Neural progenitor cell (in vitro differentiated cells): ENCODE results near the gene OR56A3. TPM values are rescaled to one million over a fixed set of nuclear protein-coding genes. Genes with fewer than 3 reads are reported as not detected.

Experiments
- DNase-seq: peaks from one replicate; pipeline ENCODE4 v3.0.0-alpha.2; 2016; ENCODE audit warnings: low spot score
- H2AFZ ChIP-seq: fragments of 200-600 bp; sonication (generic); replicated peaks from 2 replicates; pipeline ENCODE4 v1.6.1; 2016; ENCODE audit warnings: antibody characterized with exemption
- H3F3A ChIP-seq: fragments of 200-600 bp; sonication (generic); 2 replicates; pipeline ENCODE4 v1.6.1; 2016; ENCODE audit warnings: antibody characterized with exemption, low read depth
- H3K27ac ChIP-seq: fragments of 200-600 bp; sonication (generic); 2 replicates; pipeline ENCODE4 v1.5.1; 2016; ENCODE audit warnings: mild to moderate bottlenecking
- H3K27me3 ChIP-seq: fragments of 200-600 bp; sonication (generic); 2 replicates; pipeline ENCODE4 v1.6.1; 2016; ENCODE audit warnings: mild to moderate bottlenecking, moderate library complexity
- H3K36me3 ChIP-seq: fragments of 200-600 bp; sonication (generic); 2 replicates; pipeline ENCODE4 v1.5.1; 2016
- H3K4me1 ChIP-seq: fragments of 200-600 bp; sonication (generic); 2 replicates; pipeline ENCODE4 v1.6.1; 2016; ENCODE audit warnings: mixed run types
- H3K4me2 ChIP-seq: fragments of 200-600 bp; sonication (generic); 2 replicates; pipeline ENCODE4 v1.6.1; 2016
- H3K4me3 ChIP-seq: fragments of 200-600 bp; sonication (generic); 2 replicates; pipeline ENCODE4 v1.5.1; 2016
- H3K79me2 ChIP-seq: fragments of 200-600 bp; sonication (generic); 2 replicates; pipeline ENCODE4 v1.6.1; 2016; ENCODE audit warnings: low read depth
- H3K9ac ChIP-seq: fragments of 200-600 bp; sonication (generic); 2 replicates; pipeline ENCODE4 v1.6.1; 2016
- H3K9me3 ChIP-seq: fragments of 200-600 bp; sonication (generic); 2 replicates; pipeline ENCODE4 v1.5.1; 2016; ENCODE audit warnings: low read depth
- H4K20me1 ChIP-seq: fragments of 200-600 bp; sonication (generic); 2 replicates; pipeline ENCODE4 v1.6.1; 2016; ENCODE audit warnings: low read depth
- H3K27ac Mint-ChIP-seq: 3 replicates; pipeline ENCODE4 v1.8.0; 2021; ENCODE audit warnings: mixed read lengths
- H3K27me3 Mint-ChIP-seq: 2 replicates; pipeline ENCODE4 v1.8.0; 2022; ENCODE audit warnings: low read depth, mild to moderate bottlenecking, inconsistent platforms, moderate library complexity, mixed read lengths; ENCODE audit not compliant: insufficient read depth
- H3K36me3 Mint-ChIP-seq: 3 replicates; pipeline ENCODE4 v1.8.0; 2021; ENCODE audit warnings: mixed read lengths
- H3K4me1 Mint-ChIP-seq: 3 replicates; pipeline ENCODE4 v1.8.0; 2021; ENCODE audit warnings: mixed read lengths
- H3K4me3 Mint-ChIP-seq: 3 replicates; pipeline ENCODE4 v1.8.0; 2021; ENCODE audit warnings: mild to moderate bottlenecking, moderate library complexity, mixed read lengths
- H3K9me3 Mint-ChIP-seq: 3 replicates; pipeline ENCODE4 v1.8.0; 2020; ENCODE audit warnings: mixed read lengths
- EZH2 ChIP-seq: fragments of 200-600 bp; sonication (generic); IDR thresholded peaks from 2 replicates; pipeline ENCODE4 v1.6.1; 2017; ENCODE audit warnings: antibody characterized with exemption, mild to moderate bottlenecking, moderate library complexity
- EZH2phosphoT487 ChIP-seq: fragments of 200-600 bp; sonication (generic); IDR thresholded peaks from 2 replicates; pipeline ENCODE4 v1.6.1; 2017; ENCODE audit warnings: antibody characterized with exemption
- total RNA-seq: library from RNA; depleted of rRNA; stranded (reverse); fragments of >200 nt; gene quantifications from 2 replicates; pipeline ENCODE4 v1.2.3, GENCODE V29; 2015; ENCODE audit warnings: low replicate concordance
- TF ChIP-seq, protein P1 (sequence below): fragments of 200-600 bp; sonication (generic); IDR thresholded peaks from 2 replicates; pipeline ENCODE4 v1.5.1; 2017; ENCODE audit warnings: antibody characterized with exemption, mild to moderate bottlenecking

Gene OR56A3
- total RNA-seq, 1 donor from 2014 or later: not detected

DNA sequence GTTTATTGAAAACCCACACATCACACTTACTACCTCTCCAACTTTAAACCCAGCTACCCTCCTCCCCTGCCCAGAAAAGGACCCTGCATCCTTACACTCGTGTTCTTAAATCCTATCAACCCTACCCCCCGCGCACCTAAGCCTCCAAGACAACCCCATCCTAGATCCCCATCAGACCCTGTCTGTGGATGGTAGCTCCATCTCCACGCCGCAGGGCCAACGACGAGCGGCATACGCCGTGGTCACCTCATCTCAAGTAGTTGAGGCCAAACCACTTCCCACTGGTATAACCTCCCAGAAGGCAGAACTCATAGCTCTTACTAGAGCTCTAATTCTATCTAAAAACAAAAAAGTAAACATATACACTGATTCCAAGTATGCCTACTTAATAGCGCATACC is 9.4 kb upstream of the OR56A3 start:
- no peak overlapping the region for H3K4me3 Mint-ChIP-seq
- no peak overlapping the region for H3K27ac ChIP-seq
- no peaks in the 10 kb centered on the region for H4K20me1 ChIP-seq
- no peak overlapping the region for H2AFZ ChIP-seq
- H3K4me1 Mint-ChIP-seq: no peaks in the 10 kb centered on the region
- no peaks in the 10 kb centered on the region for H3F3A ChIP-seq
- no peak overlapping the region for H3K9ac ChIP-seq
- no peaks in the 10 kb centered on the region for H3K4me1 ChIP-seq
- peaks cover 11% of the 10 kb centered on the region for H3K27me3 Mint-ChIP-seq
- TF ChIP-seq, protein P1, sequence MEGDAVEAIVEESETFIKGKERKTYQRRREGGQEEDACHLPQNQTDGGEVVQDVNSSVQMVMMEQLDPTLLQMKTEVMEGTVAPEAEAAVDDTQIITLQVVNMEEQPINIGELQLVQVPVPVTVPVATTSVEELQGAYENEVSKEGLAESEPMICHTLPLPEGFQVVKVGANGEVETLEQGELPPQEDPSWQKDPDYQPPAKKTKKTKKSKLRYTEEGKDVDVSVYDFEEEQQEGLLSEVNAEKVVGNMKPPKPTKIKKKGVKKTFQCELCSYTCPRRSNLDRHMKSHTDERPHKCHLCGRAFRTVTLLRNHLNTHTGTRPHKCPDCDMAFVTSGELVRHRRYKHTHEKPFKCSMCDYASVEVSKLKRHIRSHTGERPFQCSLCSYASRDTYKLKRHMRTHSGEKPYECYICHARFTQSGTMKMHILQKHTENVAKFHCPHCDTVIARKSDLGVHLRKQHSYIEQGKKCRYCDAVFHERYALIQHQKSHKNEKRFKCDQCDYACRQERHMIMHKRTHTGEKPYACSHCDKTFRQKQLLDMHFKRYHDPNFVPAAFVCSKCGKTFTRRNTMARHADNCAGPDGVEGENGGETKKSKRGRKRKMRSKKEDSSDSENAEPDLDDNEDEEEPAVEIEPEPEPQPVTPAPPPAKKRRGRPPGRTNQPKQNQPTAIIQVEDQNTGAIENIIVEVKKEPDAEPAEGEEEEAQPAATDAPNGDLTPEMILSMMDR: no peak
- no peaks in the 10 kb centered on the region for H3K9me3 ChIP-seq
- H3K36me3 ChIP-seq: no peaks in the 10 kb centered on the region
- H3K27me3 ChIP-seq: no peaks in the 10 kb centered on the region
- no peak overlapping the region for H3K27ac Mint-ChIP-seq
- DNase-seq: no peak
- peaks cover 35% of the 10 kb centered on the region for H3K9me3 Mint-ChIP-seq
- no peak overlapping the region for H3K4me3 ChIP-seq
- H3K4me2 ChIP-seq: no peak overlapping the region
- no peaks in the 10 kb centered on the region for H3K79me2 ChIP-seq
- H3K36me3 Mint-ChIP-seq: peaks cover 2% of the 10 kb centered on the region

DNA sequence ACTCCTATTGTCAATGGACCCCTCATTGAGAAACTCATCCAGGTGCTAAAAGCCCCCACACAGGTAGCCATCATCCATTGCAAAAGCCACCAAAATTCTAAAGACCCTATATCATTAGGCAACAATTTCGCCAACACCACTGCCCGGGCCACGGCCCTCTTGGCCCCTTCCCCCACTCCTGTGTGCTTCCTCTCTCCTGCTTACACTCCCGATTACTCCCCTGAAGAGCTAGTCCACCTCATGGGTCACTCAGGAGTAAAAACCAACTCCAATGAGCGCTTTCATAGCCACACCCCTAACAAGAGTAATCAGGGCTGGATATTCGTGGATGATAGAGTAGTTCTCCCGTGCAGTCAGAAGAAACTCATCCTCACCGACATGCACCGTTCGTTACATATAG is 8.9 kb upstream of the OR56A3 start:
- H4K20me1 ChIP-seq: no peaks in the 10 kb centered on the region
- H3K9ac ChIP-seq: no peak overlapping the region
- no peaks in the 10 kb centered on the region for H3K79me2 ChIP-seq
- no peaks in the 10 kb centered on the region for H3K4me1 ChIP-seq
- no peaks in the 10 kb centered on the region for H3K27me3 ChIP-seq
- no peak overlapping the region for H3K4me3 ChIP-seq
- TF ChIP-seq, protein P1: no peak
- TF ChIP-seq EZH2phosphoT487: no peak
- no peak for TF ChIP-seq EZH2
- no peak overlapping the region for H2AFZ ChIP-seq
- no peaks in the 10 kb centered on the region for H3K36me3 ChIP-seq
- no peak overlapping the region for H3K27ac Mint-ChIP-seq
- H3F3A ChIP-seq: no peaks in the 10 kb centered on the region
- no peak overlapping the region for H3K27ac ChIP-seq
- H3K9me3 ChIP-seq: no peaks in the 10 kb centered on the region
- H3K4me2 ChIP-seq: no peak overlapping the region
- DNase-seq: no peak
- H3K4me3 Mint-ChIP-seq: no peak overlapping the region
- H3K4me1 Mint-ChIP-seq: no peaks in the 10 kb centered on the region
- peaks cover 2% of the 10 kb centered on the region for H3K36me3 Mint-ChIP-seq
- H3K9me3 Mint-ChIP-seq: peaks cover 37% of the 10 kb centered on the region
- peaks cover 11% of the 10 kb centered on the region for H3K27me3 Mint-ChIP-seq

DNA sequence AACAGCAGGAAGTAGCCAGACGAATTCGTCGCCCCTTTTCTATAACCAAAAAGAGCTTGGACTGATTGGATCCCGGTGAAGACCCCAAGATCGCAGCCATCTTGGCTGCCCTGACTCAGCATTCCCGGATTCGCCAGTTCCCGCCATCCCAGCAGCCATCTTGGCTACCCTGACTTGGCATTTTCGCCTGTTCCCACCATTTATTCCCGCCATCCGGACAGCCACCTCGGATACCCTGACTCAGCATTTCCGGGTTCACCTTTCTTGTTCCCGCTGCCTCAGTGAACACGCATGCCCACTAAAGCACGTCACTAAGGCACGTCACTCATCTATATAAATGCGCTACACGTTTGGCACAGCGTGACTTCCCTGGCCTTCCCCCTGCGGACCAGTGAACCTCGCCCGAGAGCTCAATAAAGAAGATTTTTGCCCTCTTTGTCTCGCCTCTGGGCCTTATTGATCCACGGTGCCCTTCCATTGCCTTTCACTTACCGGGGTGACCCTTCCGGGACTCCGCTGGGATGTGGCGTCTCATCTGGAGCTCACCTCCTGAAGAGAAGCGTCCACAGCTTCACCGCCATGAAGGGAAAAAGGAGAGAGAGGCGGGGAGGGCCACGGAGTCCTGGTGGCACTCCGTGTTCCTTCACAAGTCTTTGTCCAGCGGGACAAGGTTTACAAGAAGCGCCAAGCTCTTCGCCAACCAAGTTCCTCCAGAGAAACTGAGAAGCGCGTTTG is 4.0 kb upstream of the OR56A3 start:
- Histone ChIP-seq H3K36me3 (no peaks in the 10 kb centered on the region), H2AFZ (no peak overlapping the region), H3K79me2 (no peaks in the 10 kb centered on the region), H3K27ac (no peak overlapping the region), H3K4me3 (no peak overlapping the region), H3K9me3 (no peaks in the 10 kb centered on the region), H3K9ac (no peak overlapping the region), H3F3A (no peaks in the 10 kb centered on the region), H3K4me2 (no peak overlapping the region), H4K20me1 (no peaks in the 10 kb centered on the region), H3K27me3 (no peaks in the 10 kb centered on the region), H3K4me1 (no peaks in the 10 kb centered on the region)
- Mint-ChIP-seq H3K36me3 (no peaks in the 10 kb centered on the region), H3K9me3 (peaks cover 20% of the 10 kb centered on the region), H3K4me3 (no peak overlapping the region), H3K27me3 (peaks cover 7% of the 10 kb centered on the region), H3K27ac (no peak overlapping the region), H3K4me1 (no peaks in the 10 kb centered on the region)
- no peak for DNase-seq
- no peak for TF ChIP-seq EZH2
- no peak for TF ChIP-seq EZH2phosphoT487
- TF ChIP-seq, protein P1: no peak
